Neural progenitor cell (in vitro differentiated cells): Measurements from ENCODE around the gene FGF11. TPM values are rescaled to one million over a fixed set of nuclear protein-coding genes. Genes with fewer than 3 reads are reported as not detected.
A peak's percentile ranks its signal among the peaks of the same experiment; 100 is the strongest.

Experiments
- DNase-seq: peaks from one replicate; pipeline ENCODE4 v3.0.0-alpha.2; 2016; ENCODE audit warnings: low spot score
- H2AFZ ChIP-seq: fragments of 200-600 bp; sonication (generic); replicated peaks from 2 replicates; pipeline ENCODE4 v1.6.1; 2016; ENCODE audit warnings: antibody characterized with exemption
- H3F3A ChIP-seq: fragments of 200-600 bp; sonication (generic); 2 replicates; pipeline ENCODE4 v1.6.1; 2016; ENCODE audit warnings: antibody characterized with exemption, low read depth
- H3K27ac ChIP-seq: fragments of 200-600 bp; sonication (generic); 2 replicates; pipeline ENCODE4 v1.5.1; 2016; ENCODE audit warnings: mild to moderate bottlenecking
- H3K27me3 ChIP-seq: fragments of 200-600 bp; sonication (generic); 2 replicates; pipeline ENCODE4 v1.6.1; 2016; ENCODE audit warnings: mild to moderate bottlenecking, moderate library complexity
- H3K36me3 ChIP-seq: fragments of 200-600 bp; sonication (generic); 2 replicates; pipeline ENCODE4 v1.5.1; 2016
- H3K4me1 ChIP-seq: fragments of 200-600 bp; sonication (generic); 2 replicates; pipeline ENCODE4 v1.6.1; 2016; ENCODE audit warnings: mixed run types
- H3K4me2 ChIP-seq: fragments of 200-600 bp; sonication (generic); 2 replicates; pipeline ENCODE4 v1.6.1; 2016
- H3K4me3 ChIP-seq: fragments of 200-600 bp; sonication (generic); 2 replicates; pipeline ENCODE4 v1.5.1; 2016
- H3K79me2 ChIP-seq: fragments of 200-600 bp; sonication (generic); 2 replicates; pipeline ENCODE4 v1.6.1; 2016; ENCODE audit warnings: low read depth
- H3K9ac ChIP-seq: fragments of 200-600 bp; sonication (generic); 2 replicates; pipeline ENCODE4 v1.6.1; 2016
- H3K9me3 ChIP-seq: fragments of 200-600 bp; sonication (generic); 2 replicates; pipeline ENCODE4 v1.5.1; 2016; ENCODE audit warnings: low read depth
- H4K20me1 ChIP-seq: fragments of 200-600 bp; sonication (generic); 2 replicates; pipeline ENCODE4 v1.6.1; 2016; ENCODE audit warnings: low read depth
- H3K27ac Mint-ChIP-seq: 3 replicates; pipeline ENCODE4 v1.8.0; 2021; ENCODE audit warnings: mixed read lengths
- H3K27me3 Mint-ChIP-seq: 2 replicates; pipeline ENCODE4 v1.8.0; 2022; ENCODE audit warnings: low read depth, mild to moderate bottlenecking, inconsistent platforms, moderate library complexity, mixed read lengths; ENCODE audit not compliant: insufficient read depth
- H3K36me3 Mint-ChIP-seq: 3 replicates; pipeline ENCODE4 v1.8.0; 2021; ENCODE audit warnings: mixed read lengths
- H3K4me1 Mint-ChIP-seq: 3 replicates; pipeline ENCODE4 v1.8.0; 2021; ENCODE audit warnings: mixed read lengths
- H3K4me3 Mint-ChIP-seq: 3 replicates; pipeline ENCODE4 v1.8.0; 2021; ENCODE audit warnings: mild to moderate bottlenecking, moderate library complexity, mixed read lengths
- H3K9me3 Mint-ChIP-seq: 3 replicates; pipeline ENCODE4 v1.8.0; 2020; ENCODE audit warnings: mixed read lengths
- CTCF ChIP-seq: fragments of 200-600 bp; sonication (generic); IDR thresholded peaks from 2 replicates; pipeline ENCODE4 v1.5.1; 2017; ENCODE audit warnings: antibody characterized with exemption, mild to moderate bottlenecking
- EZH2 ChIP-seq: fragments of 200-600 bp; sonication (generic); IDR thresholded peaks from 2 replicates; pipeline ENCODE4 v1.6.1; 2017; ENCODE audit warnings: antibody characterized with exemption, mild to moderate bottlenecking, moderate library complexity
- EZH2phosphoT487 ChIP-seq: fragments of 200-600 bp; sonication (generic); IDR thresholded peaks from 2 replicates; pipeline ENCODE4 v1.6.1; 2017; ENCODE audit warnings: antibody characterized with exemption
- total RNA-seq: library from RNA; depleted of rRNA; stranded (reverse); fragments of >200 nt; gene quantifications from 2 replicates; pipeline ENCODE4 v1.2.3, GENCODE V29; 2015; ENCODE audit warnings: low replicate concordance

The FGF11 gene
- total RNA-seq, 1 donor from 2014 or later = 7.6 TPM

DNA sequence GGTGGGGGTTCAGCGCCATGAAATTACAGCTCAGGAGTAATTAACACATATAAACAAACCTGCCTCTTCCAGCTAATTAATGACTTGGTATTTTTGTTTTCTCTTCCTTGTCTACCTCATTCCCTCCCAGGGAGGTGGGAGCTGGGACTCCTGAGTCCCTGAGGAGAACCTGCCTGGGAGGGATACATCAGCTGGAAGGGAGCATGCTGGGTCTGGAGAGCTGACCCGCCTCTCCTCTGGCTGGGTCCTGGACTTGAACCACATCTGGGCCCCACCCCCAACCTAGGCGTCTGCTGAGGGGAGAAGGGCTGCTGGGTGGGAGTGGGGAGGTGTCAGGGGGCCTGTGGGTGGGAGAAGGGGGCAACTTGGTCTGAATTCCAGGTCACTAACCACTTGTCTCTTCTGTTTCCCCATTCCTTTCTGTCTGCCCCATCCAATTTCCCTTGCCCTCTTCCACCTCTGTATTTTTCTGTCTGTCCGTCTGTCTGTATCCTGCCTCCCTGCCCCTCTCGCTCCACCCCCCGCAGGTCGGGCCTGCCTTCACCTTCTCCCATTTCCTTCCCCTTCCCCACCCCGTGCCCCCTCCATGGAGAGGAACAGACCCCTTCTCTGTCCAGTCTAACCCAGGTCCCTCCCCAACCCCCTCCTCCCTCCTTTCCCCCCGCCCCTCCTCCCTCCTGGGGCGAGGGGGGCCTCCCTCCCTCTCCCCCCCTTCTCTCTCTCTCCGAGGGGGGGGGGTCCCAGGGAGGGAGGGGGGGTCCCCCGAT lies 31.6 kb upstream of the FGF11 start, which contains the start of gene NLGN2:
Gene NLGN2 (plus strand): TSS at position 361 of the 767 bp plus-strand sequence. CDS start 411 bp downstream, outside the sequence.
- H3K27ac Mint-ChIP-seq = no peak within 1 kb of the TSS
- Histone ChIP-seq H3F3A (peaks cover 36% of the 10 kb centered on the region), H2AFZ (no peak within 1 kb of the TSS), H3K79me2 (peaks cover 37% of the 10 kb centered on the region), H3K4me3 (peak within 1 kb of the TSS; percentile 97), H3K9ac (no peak within 1 kb of the TSS), H3K27ac (no peak within 1 kb of the TSS), H3K9me3 (no peaks in the 10 kb centered on the region), H3K36me3 (peaks cover 5% of the 10 kb centered on the region), H3K27me3 (no peaks in the 10 kb centered on the region), H4K20me1 (peaks cover 58% of the 10 kb centered on the region), H3K4me1 (peaks cover 21% of the 10 kb centered on the region), H3K4me2 (peak within 1 kb of the TSS; percentile 100)
- peaks cover 41% of the 10 kb centered on the region for H3K4me1 Mint-ChIP-seq
- H3K4me3 Mint-ChIP-seq = peak within 1 kb of the TSS; percentile 79
- peaks cover 21% of the 10 kb centered on the region for H3K36me3 Mint-ChIP-seq
- peaks cover 13% of the 10 kb centered on the region for H3K27me3 Mint-ChIP-seq
- H3K9me3 Mint-ChIP-seq = no peaks in the 10 kb centered on the region
- no peak for TF ChIP-seq EZH2
- TF ChIP-seq CTCF = no peak
- TF ChIP-seq EZH2phosphoT487 = no peak
- DNase-seq = no peak

DNA sequence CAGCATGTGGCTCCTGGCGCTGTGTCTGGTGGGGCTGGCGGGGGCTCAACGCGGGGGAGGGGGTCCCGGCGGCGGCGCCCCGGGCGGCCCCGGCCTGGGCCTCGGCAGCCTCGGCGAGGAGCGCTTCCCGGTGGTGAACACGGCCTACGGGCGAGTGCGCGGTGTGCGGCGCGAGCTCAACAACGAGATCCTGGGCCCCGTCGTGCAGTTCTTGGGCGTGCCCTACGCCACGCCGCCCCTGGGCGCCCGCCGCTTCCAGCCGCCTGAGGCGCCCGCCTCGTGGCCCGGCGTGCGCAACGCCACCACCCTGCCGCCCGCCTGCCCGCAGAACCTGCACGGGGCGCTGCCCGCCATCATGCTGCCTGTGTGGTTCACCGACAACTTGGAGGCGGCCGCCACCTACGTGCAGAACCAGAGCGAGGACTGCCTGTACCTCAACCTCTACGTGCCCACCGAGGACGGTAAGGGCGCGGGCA lies 31.0 kb upstream of the FGF11 start:
- H4K20me1 ChIP-seq = peaks cover 60% of the 10 kb centered on the region
- H3K4me1 Mint-ChIP-seq = peaks cover 41% of the 10 kb centered on the region
- peaks cover 12% of the 10 kb centered on the region for H3K27me3 Mint-ChIP-seq
- H3K27me3 ChIP-seq = no peaks in the 10 kb centered on the region
- H3K4me2 ChIP-seq = no peak overlapping the region
- H3K27ac Mint-ChIP-seq = no peak overlapping the region
- no peak overlapping the region for H3K9ac ChIP-seq
- no peaks in the 10 kb centered on the region for H3K9me3 ChIP-seq
- peaks cover 21% of the 10 kb centered on the region for H3K36me3 Mint-ChIP-seq
- no peaks in the 10 kb centered on the region for H3K9me3 Mint-ChIP-seq
- H3K36me3 ChIP-seq = peaks cover 8% of the 10 kb centered on the region
- no peak overlapping the region for H3K4me3 ChIP-seq
- no peak overlapping the region for H2AFZ ChIP-seq
- TF ChIP-seq EZH2 (no peak), EZH2phosphoT487 (no peak), CTCF (no peak)
- no peak overlapping the region for H3K27ac ChIP-seq
- H3K79me2 ChIP-seq = peaks cover 33% of the 10 kb centered on the region
- H3F3A ChIP-seq = peaks cover 30% of the 10 kb centered on the region
- no peak for DNase-seq
- H3K4me3 Mint-ChIP-seq = no peak overlapping the region
- peaks cover 19% of the 10 kb centered on the region for H3K4me1 ChIP-seq

DNA sequence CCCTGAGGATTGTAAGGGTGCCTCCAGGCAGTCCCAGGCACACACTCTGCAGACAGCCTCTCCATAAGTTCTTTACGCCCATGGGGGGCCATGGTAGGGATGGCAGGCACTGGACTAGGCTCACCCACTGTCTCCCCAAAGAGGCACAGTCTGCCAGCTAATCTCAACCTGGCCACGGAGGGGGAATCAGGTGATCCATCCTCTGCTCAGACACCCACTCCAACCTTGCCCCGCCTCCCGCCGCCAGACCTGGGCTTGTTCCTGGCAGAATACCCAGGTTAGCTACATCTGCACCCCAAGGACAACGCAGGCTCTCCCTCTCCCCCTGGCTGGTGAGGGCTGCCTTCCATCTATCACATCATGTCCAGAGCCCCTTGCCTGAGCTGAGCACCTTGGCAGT lies 30.4 kb upstream of the FGF11 start:
- peaks cover 41% of the 10 kb centered on the region for H3K4me1 Mint-ChIP-seq
- H3F3A ChIP-seq = peaks cover 24% of the 10 kb centered on the region
- no peak overlapping the region for H3K4me3 ChIP-seq
- peaks cover 63% of the 10 kb centered on the region for H4K20me1 ChIP-seq
- peaks cover 8% of the 10 kb centered on the region for H3K36me3 ChIP-seq
- no peak for TF ChIP-seq CTCF
- no peak for TF ChIP-seq EZH2
- no peak for TF ChIP-seq EZH2phosphoT487
- peaks cover 19% of the 10 kb centered on the region for H3K4me1 ChIP-seq
- peaks cover 12% of the 10 kb centered on the region for H3K27me3 Mint-ChIP-seq
- peak overlapping the region; percentile 54 for H3K27ac Mint-ChIP-seq
- peaks cover 33% of the 10 kb centered on the region for H3K79me2 ChIP-seq
- H3K9me3 ChIP-seq = no peaks in the 10 kb centered on the region
- no peak for DNase-seq
- no peak overlapping the region for H2AFZ ChIP-seq
- H3K27me3 ChIP-seq = no peaks in the 10 kb centered on the region
- H3K4me2 ChIP-seq = no peak overlapping the region
- peaks cover 21% of the 10 kb centered on the region for H3K36me3 Mint-ChIP-seq
- no peak overlapping the region for H3K27ac ChIP-seq
- peak overlapping the region; percentile 49 for H3K4me3 Mint-ChIP-seq
- no peaks in the 10 kb centered on the region for H3K9me3 Mint-ChIP-seq
- H3K9ac ChIP-seq = no peak overlapping the region
